Endodermal cell (in vitro differentiated cells): ENCODE results near the gene PIP5K1B. TPM values are rescaled to one million over a fixed set of nuclear protein-coding genes. Genes with fewer than 3 reads are reported as not detected.
"Not testable (repeated sequence)": the region's sequence is repeated elsewhere in the genome, so short reads cannot be mapped to it uniquely, and the experiment has no call there.

Experiments used
- DNase-seq: peaks from one replicate; pipeline ENCODE4 v3.0.0-alpha.2; 2017
- H3K27ac ChIP-seq: 2 replicates; pipeline ENCODE4 v1.5.1; 2013; ENCODE audit warnings: mild to moderate bottlenecking, low read depth, low read length, moderate library complexity
- H3K27me3 ChIP-seq: 2 replicates; pipeline ENCODE4 v1.6.1; 2013; ENCODE audit warnings: mild to moderate bottlenecking, low read length, moderate library complexity; ENCODE audit not compliant: insufficient read depth, control insufficient read depth, poor library complexity, severe bottlenecking
- H3K36me3 ChIP-seq: 2 replicates; pipeline ENCODE4 v1.7.0; 2013; ENCODE audit warnings: mild to moderate bottlenecking, low read length, moderate library complexity; ENCODE audit not compliant: control insufficient read depth, insufficient read depth
- H3K4me1 ChIP-seq: one replicate; pipeline ENCODE4 v1.7.0; 2013; ENCODE audit warnings: low read length; ENCODE audit not compliant: control insufficient read depth, insufficient read depth
- H3K4me3 ChIP-seq: 2 replicates; pipeline ENCODE4 v1.5.1; 2013; ENCODE audit warnings: mild to moderate bottlenecking, low read length, moderate library complexity
- H3K9ac ChIP-seq: 2 replicates; pipeline ENCODE4 v1.6.1; 2013; ENCODE audit warnings: mild to moderate bottlenecking, low read length, moderate library complexity; ENCODE audit not compliant: poor library complexity, severe bottlenecking; ENCODE audit errors: extremely low read depth
- H3K9me3 ChIP-seq: 2 replicates; pipeline ENCODE4 v1.6.1; 2013; ENCODE audit warnings: mild to moderate bottlenecking, low read length, moderate library complexity; ENCODE audit not compliant: control insufficient read depth
- H3K27ac Mint-ChIP-seq: 2 replicates; pipeline ENCODE4 v1.8.0; 2020; ENCODE audit warnings: mixed read lengths
- H3K27me3 Mint-ChIP-seq: 2 replicates; pipeline ENCODE4 v1.8.0; 2021; ENCODE audit warnings: mild to moderate bottlenecking, mixed read lengths; ENCODE audit not compliant: insufficient read depth
- H3K36me3 Mint-ChIP-seq: 2 replicates; pipeline ENCODE4 v1.8.0; 2020; ENCODE audit warnings: low read depth, mixed read lengths
- H3K4me1 Mint-ChIP-seq: 2 replicates; pipeline ENCODE4 v1.8.0; 2020; ENCODE audit warnings: mixed read lengths
- H3K4me3 Mint-ChIP-seq: 2 replicates; pipeline ENCODE4 v1.8.0; 2020; ENCODE audit warnings: mild to moderate bottlenecking, moderate library complexity, mixed read lengths
- H3K9me3 Mint-ChIP-seq: 2 replicates; pipeline ENCODE4 v1.8.0; 2020; ENCODE audit warnings: mild to moderate bottlenecking, mixed read lengths
- CTCF ChIP-seq: fragments of 200-600 bp; sonication (generic); conservative IDR thresholded peaks from 2 replicates; pipeline ENCODE4 v1.5.0; 2021; ENCODE audit warnings: antibody characterized with exemption, mild to moderate bottlenecking
- WGBS, 2 experiments: methylation state at CpG; one replicate each; pipeline versions ENCODE4 v1.1.5 to v1.1.7; 2013; ENCODE audit warnings: missing lambda C conversion rate in 2 of 2, mixed read lengths in 1 of 2; ENCODE audit not compliant: insufficient coverage in 1 of 2, insufficient read length in 1 of 2; 5-methylcytosine and 5-hydroxymethylcytosine counted together
- total RNA-seq, 2 donors: library from RNA; stranded (reverse); fragmentation: NEBNext Ultra II Directional in 1 of 2; extraction: Animal tissue kit (Norgen Biotek cat#: 25700) in 1 of 2; gene quantifications; 2 replicates in 1 of 2; 3 replicates in 1 of 2; pipeline ENCODE4 v1.2.1, GENCODE V29; 2021

Gene PIP5K1B
- total RNA-seq, 2 donors from 2014 or later: 8.5 to 10.2 TPM

GRCh38 chr9:68981789-68982188 is 276.7 kb downstream of the PIP5K1B start:
- no peak for TF ChIP-seq CTCF
- H3K27me3 ChIP-seq: no peaks in the 10 kb centered on the region
- H3K4me3 ChIP-seq: no peak overlapping the region
- H3K36me3 Mint-ChIP-seq: peaks cover 10% of the 10 kb centered on the region
- peaks cover under 1% of the 10 kb centered on the region for H3K36me3 ChIP-seq
- peak overlapping the region; percentile 69 for H3K27ac Mint-ChIP-seq
- no peak for DNase-seq
- no peaks in the 10 kb centered on the region for H3K27me3 Mint-ChIP-seq
- WGBS, 2 experiments: 79 to 91% methylated on average over 5 to 6 of the region's 6 CpGs
- peaks cover 26% of the 10 kb centered on the region for H3K4me1 Mint-ChIP-seq
- no peak overlapping the region for H3K9ac ChIP-seq
- H3K9me3 Mint-ChIP-seq: peaks cover 4% of the 10 kb centered on the region
- H3K4me3 Mint-ChIP-seq: no peak overlapping the region
- H3K27ac ChIP-seq: peak overlapping the region; percentile 18
- peaks cover 10% of the 10 kb centered on the region for H3K4me1 ChIP-seq
- peaks cover 6% of the 10 kb centered on the region for H3K9me3 ChIP-seq

- Mint-ChIP-seq H3K9me3 (peaks cover 1% of the 10 kb centered on the region), H3K4me3 (no peak overlapping the region), H3K27ac (no peak overlapping the region), H3K36me3 (peaks cover 6% of the 10 kb centered on the region), H3K4me1 (peaks cover 26% of the 10 kb centered on the region), H3K27me3 (no peaks in the 10 kb centered on the region)
- no peaks in the 10 kb centered on the region for H3K27me3 ChIP-seq
- H3K4me3 ChIP-seq: no peak overlapping the region
- H3K9me3 ChIP-seq: no peaks in the 10 kb centered on the region
- H3K27ac ChIP-seq: no peak overlapping the region
- no peaks in the 10 kb centered on the region for H3K36me3 ChIP-seq
- TF ChIP-seq CTCF: no peak
- peaks cover 10% of the 10 kb centered on the region for H3K4me1 ChIP-seq
- DNase-seq: no peak
- H3K9ac ChIP-seq: no peak overlapping the region
These were observed 278.0 kb downstream of the PIP5K1B start for GRCh38 chr9:68983008-68983411.

- H3K36me3 Mint-ChIP-seq: peaks cover 4% of the 10 kb centered on the region
- no peak for TF ChIP-seq CTCF
- Histone ChIP-seq H3K4me3 (no peak overlapping the region), H3K36me3 (no peaks in the 10 kb centered on the region), H3K27ac (no peak overlapping the region), H3K9ac (no peak overlapping the region), H3K4me1 (peaks cover 10% of the 10 kb centered on the region), H3K27me3 (no peaks in the 10 kb centered on the region), H3K9me3 (no peaks in the 10 kb centered on the region)
- 96 to 100% methylated on average over 3 of the region's 3 CpGs for WGBS, 2 experiments
- H3K27ac Mint-ChIP-seq: no peak overlapping the region
- H3K4me1 Mint-ChIP-seq: peaks cover 26% of the 10 kb centered on the region
- peaks cover 1% of the 10 kb centered on the region for H3K9me3 Mint-ChIP-seq
- H3K4me3 Mint-ChIP-seq: no peak overlapping the region
- DNase-seq: no peak
- no peaks in the 10 kb centered on the region for H3K27me3 Mint-ChIP-seq
These were observed 278.7 kb downstream of the PIP5K1B start for GRCh38 chr9:68983522-68984424.

GRCh38 chr9:68986949-68987348 is 281.9 kb downstream of the PIP5K1B start:
- H3K9me3 Mint-ChIP-seq, H3K9me3 ChIP-seq, H3K27ac ChIP-seq, H3K36me3 Mint-ChIP-seq, H3K4me1 ChIP-seq, H3K36me3 ChIP-seq, H3K27me3 Mint-ChIP-seq, H3K9ac ChIP-seq, H3K4me3 ChIP-seq, DNase-seq, H3K4me1 Mint-ChIP-seq, H3K27me3 ChIP-seq, H3K27ac Mint-ChIP-seq, H3K4me3 Mint-ChIP-seq: not testable (repeated sequence)
- WGBS, 2 experiments: 93 to 97% methylated on average over 6 to 7 of the region's 7 CpGs
